COLO668 (cell line): ENCODE results near the gene TVP23A.
"Not testable (repeated sequence)": the region's sequence is repeated elsewhere in the genome, so short reads cannot be mapped to it uniquely, and the experiment has no call there.

Source experiments
- DNase-seq: peaks from one replicate; lab custom pipeline; 2025; ENCODE audit not compliant: unreplicated experiment; lab: John Stamatoyannopoulos, UW

Gene TVP23A

GRCh38 chr16:10752843-10753523, 65.6 kb downstream of the TVP23A start:
- DNase-seq, result no peak

DNA sequence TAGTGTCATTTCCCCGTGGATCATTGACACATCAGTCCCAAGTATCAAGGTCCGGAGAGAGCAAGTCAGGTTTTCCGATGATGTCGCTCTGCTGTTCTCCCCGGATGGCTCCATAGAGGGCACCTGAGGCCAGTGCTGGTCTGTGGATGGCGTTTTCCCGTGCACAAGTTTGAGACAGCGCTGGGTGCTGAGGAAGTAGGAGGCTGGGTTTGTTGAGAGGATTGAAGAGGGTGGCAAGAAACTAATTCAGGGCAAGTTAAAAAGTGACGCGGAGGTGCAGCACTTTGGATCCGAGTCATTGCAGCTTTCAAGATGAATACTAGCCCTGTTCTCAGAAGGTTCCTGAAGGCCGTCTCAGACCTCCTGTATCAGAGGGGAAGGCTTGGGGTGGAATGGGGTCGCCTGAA, 67.3 kb downstream of the TVP23A start:
- DNase-seq, result no peak

- no peak for DNase-seq
These were observed 67.8 kb downstream of the TVP23A start for GRCh38 chr16:10750793-10751192.

DNA sequence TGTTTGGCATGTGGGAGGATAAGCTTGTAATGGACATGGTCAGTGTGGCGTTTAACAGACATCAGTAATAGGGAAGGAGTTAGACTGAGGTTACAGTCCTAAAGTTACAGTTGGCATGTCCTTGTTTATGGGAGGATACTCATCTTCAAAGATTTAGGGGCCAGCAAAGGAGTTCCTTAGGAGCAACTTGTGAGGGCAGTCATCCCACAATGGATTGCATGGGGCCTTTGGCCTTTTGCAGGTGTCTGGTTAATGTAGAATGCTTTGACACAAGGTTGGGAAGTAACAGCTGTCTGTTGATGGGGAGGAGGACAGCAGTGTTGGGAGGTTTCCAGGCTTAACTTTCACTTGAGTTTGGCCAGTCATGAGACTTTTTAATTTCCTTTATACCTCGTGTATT, 72.8 kb downstream of the TVP23A start:
- DNase-seq, result no peak

- peak; percentile 44 for DNase-seq
These were observed 74.1 kb downstream of the TVP23A start for GRCh38 chr16:10744370-10745030.

DNA sequence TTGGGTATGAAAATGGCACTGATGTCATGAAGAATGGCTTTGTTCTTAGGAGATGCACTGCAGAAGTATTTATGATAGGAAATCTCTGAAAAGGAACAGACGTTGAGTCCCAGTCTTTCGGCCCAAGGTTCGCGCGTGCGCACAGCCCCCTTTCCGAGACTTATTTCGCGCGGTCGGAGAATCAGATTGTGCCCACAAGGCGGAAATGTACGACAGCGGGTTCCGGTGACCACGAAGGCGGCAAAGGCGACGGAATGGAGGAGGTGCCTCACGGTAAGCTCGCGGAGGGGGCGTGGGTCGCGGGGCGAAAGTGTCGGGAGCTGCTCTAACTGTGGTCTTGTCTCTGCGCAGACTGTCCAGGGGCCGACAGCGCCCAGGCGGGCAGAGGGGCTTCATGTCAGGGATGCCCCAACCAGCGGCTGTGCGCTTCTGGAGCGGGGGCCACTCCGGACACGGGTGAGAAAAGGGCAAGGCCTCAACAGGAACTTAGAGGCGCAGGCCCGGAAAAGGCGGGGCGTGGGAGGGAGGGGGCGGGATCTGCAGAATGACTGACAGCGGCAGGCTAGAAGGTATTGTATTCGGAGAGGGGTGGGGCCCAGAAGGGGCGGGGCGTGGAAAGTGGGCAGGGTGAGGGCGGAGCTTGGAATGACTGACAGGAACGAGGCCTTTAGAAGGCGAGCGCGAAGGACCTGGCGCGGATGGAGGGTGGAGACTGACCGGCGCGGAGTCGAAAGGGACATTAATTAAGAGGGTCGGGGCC, 74.8 kb downstream of the TVP23A start, which contains the start of gene NUBP1:
Gene NUBP1 (plus strand): TSS at position 233 of the 760 bp plus-strand sequence. CDS start 22 bp downstream, at position 255.
- DNase-seq, result peak; percentile 95

DNA sequence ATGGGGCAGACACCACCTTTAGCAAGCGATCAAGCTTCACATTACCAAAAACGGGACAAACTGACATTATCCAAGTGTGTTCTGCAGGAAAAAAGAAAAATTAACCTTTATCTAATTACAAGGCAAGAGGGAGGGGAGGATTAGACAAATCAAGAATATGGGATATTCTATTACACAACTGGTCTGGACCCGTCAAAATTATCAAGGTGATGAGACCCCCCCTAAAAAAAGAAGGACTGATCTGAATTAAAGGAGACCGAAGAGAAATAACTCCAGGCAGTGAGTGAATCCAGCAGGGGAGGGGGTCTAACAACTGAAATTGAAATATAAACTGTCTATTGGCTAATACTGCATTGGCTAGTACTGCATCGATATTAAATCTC, 75.4 kb downstream of the TVP23A start:
- no peak for DNase-seq

DNA sequence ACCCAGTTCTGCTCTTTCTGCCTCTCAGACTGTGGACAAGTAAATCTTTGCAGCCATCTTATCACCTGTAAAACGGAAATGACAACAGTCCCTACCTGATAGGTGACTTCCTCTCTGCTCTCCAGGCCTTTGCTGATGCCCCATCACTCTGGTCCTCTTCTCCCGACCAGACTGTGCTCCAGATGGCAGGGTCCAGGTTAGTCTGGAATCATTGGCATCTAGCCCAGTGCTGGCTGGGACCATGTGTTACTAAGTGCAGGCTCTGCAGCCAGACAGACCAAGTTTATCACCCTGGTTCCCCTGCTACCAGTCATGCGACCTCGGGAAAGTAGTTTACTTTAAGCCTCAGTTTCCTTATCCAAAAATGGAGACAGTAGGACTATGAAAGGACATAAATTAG, 76.8 kb downstream of the TVP23A start:
- peak; percentile 2 for DNase-seq

DNA sequence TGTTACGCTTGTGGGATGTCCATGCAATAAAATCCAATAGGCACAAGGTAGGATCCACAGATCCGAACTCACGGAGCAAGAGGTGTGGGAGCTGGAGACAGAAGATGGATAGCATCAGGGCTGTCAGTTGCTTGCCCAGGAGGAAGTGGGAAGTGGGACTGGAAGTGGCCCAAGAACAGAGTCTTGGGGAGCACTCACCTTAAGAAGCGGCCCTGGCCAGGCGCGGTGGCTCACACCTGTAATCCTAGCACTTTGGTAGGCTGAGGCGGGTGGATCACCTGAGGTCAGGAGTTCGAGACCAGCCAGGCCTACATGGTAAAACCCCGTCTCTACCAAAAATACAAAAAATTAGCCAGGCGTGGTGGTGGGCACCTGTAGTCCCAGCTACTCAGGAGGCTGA, 77.3 kb downstream of the TVP23A start:
- not testable (repeated sequence) for DNase-seq

- no peak for DNase-seq
These were observed 77.8 kb downstream of the TVP23A start for GRCh38 chr16:10740845-10741208.

DNA sequence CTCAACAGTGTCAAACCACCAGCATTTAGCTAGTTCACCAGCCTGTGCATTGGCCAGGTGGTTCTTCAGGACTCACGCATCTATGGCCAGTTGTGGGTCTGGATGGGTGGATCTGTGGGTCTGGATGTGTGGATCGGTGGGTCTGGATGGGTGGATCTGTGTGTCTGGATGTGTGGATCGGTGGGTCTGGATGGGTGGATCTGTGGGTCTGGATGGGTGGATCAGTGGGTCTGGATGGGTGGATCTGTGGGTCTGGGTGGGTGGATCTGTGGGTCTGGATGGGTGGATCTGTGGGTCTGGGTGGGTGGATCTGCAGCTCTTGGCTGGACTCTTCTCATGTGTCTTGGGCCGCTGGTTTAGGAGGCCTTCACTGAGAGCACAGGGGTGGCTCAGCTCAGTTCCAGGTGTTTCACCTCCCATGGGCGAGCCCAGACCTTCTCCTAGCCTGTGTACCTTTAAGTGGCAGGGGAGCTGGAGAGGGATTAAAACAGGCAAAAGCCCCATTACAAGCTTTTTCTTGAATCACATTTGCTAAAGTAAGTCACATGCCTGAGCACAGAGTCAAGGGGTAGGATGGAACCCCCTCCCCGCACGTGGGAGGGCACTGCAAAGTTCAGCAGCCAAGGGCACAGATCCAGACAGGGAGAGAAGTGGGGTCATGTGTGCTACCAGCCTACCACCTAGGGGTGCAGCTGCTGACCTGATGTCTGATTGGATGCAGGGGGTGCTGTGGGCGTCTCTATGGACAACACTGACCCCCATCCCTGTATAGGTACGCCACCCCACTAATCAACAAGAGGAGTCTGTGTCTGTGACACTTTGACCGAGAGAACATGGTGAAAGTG, 78.4 kb downstream of the TVP23A start:
- no peak for DNase-seq

DNA sequence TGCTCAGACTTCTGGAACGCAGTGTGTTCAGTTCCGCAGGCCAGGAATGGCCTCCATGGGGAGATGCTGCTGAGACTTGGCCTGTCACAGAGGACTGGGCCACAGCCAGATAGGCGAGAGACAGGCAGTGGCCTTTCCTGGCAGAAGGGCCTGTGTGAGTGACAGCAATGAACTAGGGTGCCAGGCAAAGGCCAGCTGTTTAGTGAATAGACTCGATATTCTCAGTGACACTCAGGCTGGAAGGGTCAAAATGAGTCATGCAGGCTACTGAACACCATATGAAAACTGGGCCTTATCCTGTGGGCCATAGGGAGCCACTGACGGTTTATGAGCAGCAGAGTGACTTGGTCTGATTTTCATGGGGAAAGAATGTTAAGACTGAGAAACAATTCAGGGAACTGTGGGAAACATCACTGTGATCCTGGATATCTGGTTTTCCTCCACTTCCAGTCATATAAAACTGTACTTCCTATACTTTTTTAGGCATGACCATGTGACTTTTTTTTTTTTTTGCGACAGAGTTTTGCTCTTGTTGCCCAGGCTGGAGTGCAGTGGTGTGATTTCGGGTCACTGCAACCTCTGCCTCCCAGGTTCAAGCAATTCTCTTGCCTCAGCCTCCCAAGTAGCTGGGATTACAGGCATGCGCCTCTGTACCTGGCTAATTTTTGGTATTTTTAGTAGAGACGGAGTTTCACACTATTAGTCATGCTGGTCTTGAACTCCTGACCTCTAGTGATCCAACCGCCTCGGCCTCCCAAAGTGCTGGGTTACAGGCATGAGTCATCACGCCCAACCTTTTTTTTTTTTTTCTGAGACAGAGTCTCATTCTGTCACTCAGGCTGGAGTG, 80.1 kb downstream of the TVP23A start:
- DNase-seq, result no peak

- DNase-seq, result peak; percentile 38
These were observed 81.4 kb downstream of the TVP23A start for GRCh38 chr16:10737068-10737625.

GRCh38 chr16:10731790-10732189, 86.8 kb downstream of the TVP23A start:
- DNase-seq, result no peak

GRCh38 chr16:10729104-10730048, 89.2 kb downstream of the TVP23A start:
- DNase-seq, result peak; percentile 42

GRCh38 chr16:10728003-10728887, 90.3 kb downstream of the TVP23A start:
- DNase-seq, result no peak
